CD4-positive, CD25-positive, alpha-beta regulatory T cell (primary cell): ENCODE measurements around the gene TDRD12. TPM values are rescaled to one million over a fixed set of nuclear protein-coding genes. Genes with fewer than 3 reads are reported as not detected.
A peak's percentile ranks its signal among the peaks of the same experiment; 100 is the strongest.
"Not testable (repeated sequence)": the region's sequence is repeated elsewhere in the genome, so short reads cannot be mapped to it uniquely, and the experiment has no call there.

Source experiments
- ATAC-seq, 2 donors: fragments of 150-1000 bp; cut with Tn5 transposase; one replicate each; pipeline ENCODE4 v1.10.0; 2021; ENCODE audit warnings: low read depth in 2 of 2, moderate number of reproducible peaks in 2 of 2, moderate library complexity in 1 of 2
- DNase-seq, 3 donors: peaks; one replicate each; pipeline versions ENCODE4 v3.0.0 to v3.0.0-alpha.2; 2012 to 2022; ENCODE audit warnings: mixed read lengths in 1 of 3
- H3K27ac ChIP-seq: one replicate; pipeline ENCODE4 v1.7.0; 2013; ENCODE audit warnings: mild to moderate bottlenecking, low read length; ENCODE audit not compliant: insufficient read depth, poor library complexity, severe bottlenecking
- H3K27me3 ChIP-seq: one replicate; pipeline ENCODE4 v1.7.0; 2013; ENCODE audit warnings: low read length; ENCODE audit not compliant: control insufficient read depth, insufficient read depth
- H3K36me3 ChIP-seq: one replicate; pipeline ENCODE4 v1.7.0; 2013; ENCODE audit warnings: mild to moderate bottlenecking, low read length, moderate library complexity; ENCODE audit not compliant: control insufficient read depth, insufficient read depth
- H3K4me1 ChIP-seq: 2 replicates; pipeline ENCODE4 v1.7.0; 2013; ENCODE audit warnings: mild to moderate bottlenecking, low read length; ENCODE audit not compliant: insufficient read depth, control insufficient read depth, poor library complexity, severe bottlenecking
- H3K4me3 ChIP-seq: one replicate; pipeline ENCODE4 v1.7.0; 2013; ENCODE audit warnings: low read depth, mild to moderate bottlenecking, low read length, moderate library complexity
- H3K9me3 ChIP-seq, 2 experiments: 1 replicate in 1 of 2; 2 replicates in 1 of 2; pipeline ENCODE4 v1.7.0; 2013; ENCODE audit warnings: low read length in 2 of 2, mild to moderate bottlenecking in 1 of 2, moderate library complexity in 1 of 2; ENCODE audit not compliant: control insufficient read depth in 2 of 2
- H3K27ac Mint-ChIP-seq, 3 donors: one replicate each; pipeline ENCODE4 v1.8.0; 2020 to 2022; ENCODE audit warnings: mild to moderate bottlenecking in 3 of 3, mixed read lengths in 3 of 3, moderate library complexity in 2 of 3
- H3K27me3 Mint-ChIP-seq: one replicate; pipeline ENCODE4 v1.8.0; 2022; ENCODE audit warnings: mild to moderate bottlenecking, mixed read lengths
- H3K36me3 Mint-ChIP-seq: one replicate; pipeline ENCODE4 v1.8.0; 2020; ENCODE audit warnings: mixed read lengths
- H3K4me1 Mint-ChIP-seq, 4 donors: one replicate each; pipeline ENCODE4 v1.8.0; 2020 to 2022; ENCODE audit warnings: mixed read lengths in 4 of 4, mild to moderate bottlenecking in 1 of 4
- H3K4me3 Mint-ChIP-seq, 4 donors: one replicate each; pipeline ENCODE4 v1.8.0; 2020 to 2022; ENCODE audit warnings: mild to moderate bottlenecking in 4 of 4, mixed read lengths in 4 of 4, moderate library complexity in 3 of 4
- H3K9me3 Mint-ChIP-seq, 7 donors: one replicate each; pipeline ENCODE4 v1.8.0; 2020 to 2022; ENCODE audit warnings: mixed read lengths in 7 of 7, mild to moderate bottlenecking in 3 of 7, moderate library complexity in 2 of 7
- polyA plus RNA-seq, 4 donors: library from polyadenylated mRNA; unstranded; fragments of 300-500 nt; fragmentation: Illumina TruSeq; gene quantifications; one replicate each; pipeline ENCODE4 v1.2.3, GENCODE V29; 2021
- total RNA-seq: library from RNA; stranded (reverse); gene quantifications from one replicate; pipeline ENCODE4 v1.2.3, GENCODE V29; 2022

TDRD12 gene
- total and polyA plus RNA-seq, 5 donors from 2014 or later = 0.35 to 1.00 (median 0.45) TPM; not detected in 1

GRCh38 chr19:32743447-32743846 lies 23.9 kb downstream of the TDRD12 start:
- Mint-ChIP-seq H3K36me3 (no peaks in the 10 kb centered on the region), H3K4me3 (no peak overlapping the region)
- DNase-seq = no peak

DNA sequence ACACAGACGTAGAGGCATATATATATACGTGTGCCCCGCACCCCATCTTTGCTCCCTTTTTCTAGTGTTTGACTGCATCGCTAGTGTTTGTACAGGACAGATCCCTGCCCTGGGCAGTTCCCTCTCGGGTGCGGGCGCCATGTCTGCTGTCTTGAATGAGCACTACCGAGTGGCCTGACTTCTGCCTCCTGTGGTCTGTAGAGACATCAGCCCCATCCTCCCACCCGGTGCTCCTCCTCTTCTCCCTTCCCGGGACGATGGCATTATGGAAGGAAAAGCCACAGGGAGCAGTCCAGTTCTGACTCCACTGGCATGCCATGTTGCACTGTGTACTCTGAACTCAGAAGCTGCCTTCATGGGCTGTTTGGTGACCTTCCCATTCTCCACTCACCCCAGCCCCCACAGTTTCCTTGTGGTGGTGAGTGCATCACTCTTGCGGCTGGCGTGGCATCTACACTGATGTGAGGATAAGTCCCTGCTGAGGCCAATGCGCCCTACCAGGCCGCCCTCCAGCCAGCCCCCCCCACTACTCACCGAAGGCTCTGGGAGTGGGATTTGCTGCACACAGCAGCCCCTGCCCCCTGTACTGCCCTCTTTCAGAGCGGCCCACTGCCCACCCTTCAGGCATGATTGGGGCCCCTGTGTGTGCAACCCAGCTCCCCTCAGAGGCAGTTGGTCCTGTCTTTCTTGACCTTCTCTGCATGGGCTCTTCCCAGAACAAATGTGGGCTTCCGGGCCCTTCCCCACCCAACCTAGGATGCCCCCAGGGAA lies 25.2 kb downstream of the TDRD12 start:
- Mint-ChIP-seq H3K27ac (no peak overlapping the region), H3K4me3 (no peak overlapping the region), H3K27me3 (peaks cover 13% of the 10 kb centered on the region), H3K9me3 (no peaks in the 10 kb centered on the region), H3K4me1 (peaks cover 0 to 23% (median 8%) of the 10 kb centered on the region in 4 donors), H3K36me3 (no peaks in the 10 kb centered on the region)
- H3K4me3 ChIP-seq = no peak overlapping the region
- ATAC-seq = no peak
- peaks cover 11% of the 10 kb centered on the region for H3K4me1 ChIP-seq
- H3K9me3 ChIP-seq = no peaks in the 10 kb centered on the region
- H3K27ac ChIP-seq = no peak overlapping the region
- H3K27me3 ChIP-seq = peaks cover 2% of the 10 kb centered on the region
- no peaks in the 10 kb centered on the region for H3K36me3 ChIP-seq
- DNase-seq = no peak

More at GRCh38 chr19:32743447-32743846, 23.9 kb downstream of the TDRD12 start:
- Histone ChIP-seq H3K9me3 (no peaks in the 10 kb centered on the region), H3K4me1 (peaks cover 11% of the 10 kb centered on the region), H3K4me3 (no peak overlapping the region), H3K27ac (no peak overlapping the region), H3K27me3 (peaks cover 2% of the 10 kb centered on the region), H3K36me3 (no peaks in the 10 kb centered on the region)
- ATAC-seq = no peak
- H3K9me3 Mint-ChIP-seq = peaks cover 0 to 2% (median 0%) of the 10 kb centered on the region in 7 donors
- H3K4me1 Mint-ChIP-seq = peaks cover 0 to 12% (median 7%) of the 10 kb centered on the region in 4 donors
- no peak overlapping the region for H3K27ac Mint-ChIP-seq
- peaks cover 5% of the 10 kb centered on the region for H3K27me3 Mint-ChIP-seq

- not testable (repeated sequence) for H3K9me3 Mint-ChIP-seq, H3K27ac Mint-ChIP-seq, H3K9me3 ChIP-seq, H3K27me3 ChIP-seq, H3K36me3 Mint-ChIP-seq, H3K4me3 ChIP-seq, H3K4me3 Mint-ChIP-seq, ATAC-seq, H3K36me3 ChIP-seq
- peaks cover 13% of the 10 kb centered on the region for H3K27me3 Mint-ChIP-seq
- peaks cover 0 to 23% (median 8%) of the 10 kb centered on the region in 4 donors for H3K4me1 Mint-ChIP-seq
- Histone ChIP-seq H3K4me1 (peaks cover 11% of the 10 kb centered on the region), H3K27ac (peak overlapping the region; percentile 41)
- peak; percentile 24 to 78 (median 34) for DNase-seq
Observed at GRCh38 chr19:32745594-32746251, 26.2 kb downstream of the TDRD12 start.

DNA sequence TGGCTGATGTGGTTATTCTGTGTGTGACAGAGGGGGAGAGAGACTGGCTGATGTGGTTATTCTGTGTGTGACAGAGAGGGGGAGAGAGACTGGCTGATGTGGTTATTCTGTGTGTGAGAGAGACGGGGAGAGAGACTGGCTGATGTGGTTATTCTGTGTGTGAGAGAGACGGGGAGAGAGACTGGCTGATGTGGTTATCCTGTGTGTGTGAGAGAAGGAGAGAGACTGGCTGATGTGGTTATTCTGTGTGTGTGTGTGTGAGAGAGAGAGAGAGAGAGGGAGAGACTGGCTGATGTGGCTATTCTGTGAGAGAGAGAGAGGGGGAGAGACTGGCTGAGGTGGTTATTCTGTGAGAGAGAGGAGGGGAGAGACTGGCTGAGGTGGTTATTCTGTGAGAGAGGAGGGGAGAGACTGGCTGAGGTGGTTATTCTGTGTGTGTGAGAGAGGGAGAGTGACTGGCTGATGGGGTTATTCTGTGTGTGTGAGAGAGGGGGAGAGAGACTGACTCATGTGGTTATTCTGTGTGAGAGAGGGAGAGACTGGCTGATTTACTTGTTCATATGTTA lies 27.1 kb downstream of the TDRD12 start:
- DNase-seq = peak; percentile 44 to 81 (median 50)
- not testable (repeated sequence) for H3K36me3 ChIP-seq, H3K27ac Mint-ChIP-seq, H3K36me3 Mint-ChIP-seq, H3K9me3 Mint-ChIP-seq, H3K27me3 ChIP-seq, H3K9me3 ChIP-seq, H3K4me3 ChIP-seq, H3K4me3 Mint-ChIP-seq
- peak overlapping the region; percentile 52 for H3K27ac ChIP-seq
- H3K27me3 Mint-ChIP-seq = peaks cover 20% of the 10 kb centered on the region
- H3K4me1 Mint-ChIP-seq = peaks cover 0 to 23% (median 9%) of the 10 kb centered on the region in 4 donors
- peaks cover 11% of the 10 kb centered on the region for H3K4me1 ChIP-seq
- peak; percentile 68 to 74 for ATAC-seq

DNA sequence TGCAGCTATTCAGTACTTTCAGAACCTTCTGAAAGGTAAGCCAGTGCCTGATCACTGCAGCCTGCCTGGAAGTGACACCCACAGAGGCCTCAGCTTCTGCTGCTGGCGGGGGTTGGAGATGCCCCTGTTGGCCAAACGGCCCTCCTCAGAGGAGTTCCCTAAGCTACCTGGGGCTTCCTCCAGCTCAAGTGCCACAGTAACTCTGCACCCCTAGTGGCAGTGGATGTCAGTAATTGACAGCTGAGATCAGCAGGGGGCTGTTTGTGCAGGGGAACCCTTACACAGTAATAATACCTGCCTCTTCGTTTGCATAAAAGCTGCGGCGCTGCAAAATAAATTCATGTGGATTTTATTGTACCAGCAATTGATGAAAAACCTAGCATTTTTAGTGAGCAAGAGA lies 28.9 kb downstream of the TDRD12 start:
- Mint-ChIP-seq H3K4me3 (no peak overlapping the region), H3K9me3 (peaks cover 0 to 2% (median 0%) of the 10 kb centered on the region in 7 donors), H3K27me3 (peaks cover 27% of the 10 kb centered on the region), H3K27ac (peak overlapping the region in 1 of 3 donors; percentile 14), H3K36me3 (no peaks in the 10 kb centered on the region), H3K4me1 (peaks cover 0 to 23% (median 9%) of the 10 kb centered on the region in 4 donors)
- H3K4me3 ChIP-seq = no peak overlapping the region
- no peaks in the 10 kb centered on the region for H3K9me3 ChIP-seq
- peaks cover 2% of the 10 kb centered on the region for H3K27me3 ChIP-seq
- H3K4me1 ChIP-seq = peaks cover 11% of the 10 kb centered on the region
- peak; percentile 27 to 29 for ATAC-seq
- no peaks in the 10 kb centered on the region for H3K36me3 ChIP-seq
- peak in 2 of 3 donors; percentile 25 to 38 for DNase-seq
- no peak overlapping the region for H3K27ac ChIP-seq

DNA sequence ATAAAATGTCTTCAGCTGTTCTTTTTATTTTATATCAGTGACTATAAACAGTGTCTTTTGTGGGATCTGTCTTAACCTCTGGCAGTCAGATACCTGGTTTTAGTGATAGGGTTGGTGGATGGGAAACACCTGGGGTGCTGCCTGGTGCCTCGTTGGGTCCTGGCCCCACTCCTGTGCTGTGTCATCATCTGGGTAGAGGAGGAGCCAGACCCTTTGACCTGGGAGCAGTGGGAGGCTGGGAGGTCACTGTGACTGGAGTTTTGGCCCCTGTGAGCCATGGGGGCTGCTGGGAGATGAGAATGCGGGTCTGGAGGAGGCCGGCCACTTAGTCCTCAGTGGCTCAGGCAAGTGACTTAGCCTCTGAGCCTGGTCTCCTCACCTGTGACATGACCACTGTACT lies 29.4 kb downstream of the TDRD12 start:
- Mint-ChIP-seq H3K4me3 (no peak overlapping the region), H3K27me3 (peaks cover 26% of the 10 kb centered on the region), H3K9me3 (peaks cover 0 to 2% (median 0%) of the 10 kb centered on the region in 7 donors), H3K36me3 (no peaks in the 10 kb centered on the region), H3K27ac (no peak overlapping the region), H3K4me1 (peaks cover 0 to 22% (median 9%) of the 10 kb centered on the region in 4 donors)
- H3K27ac ChIP-seq = no peak overlapping the region
- H3K4me1 ChIP-seq = peaks cover 11% of the 10 kb centered on the region
- DNase-seq = no peak
- no peaks in the 10 kb centered on the region for H3K36me3 ChIP-seq
- peaks cover 2% of the 10 kb centered on the region for H3K27me3 ChIP-seq
- no peak overlapping the region for H3K4me3 ChIP-seq
- H3K9me3 ChIP-seq = no peaks in the 10 kb centered on the region
- ATAC-seq = no peak

- no peaks in the 10 kb centered on the region for H3K36me3 ChIP-seq
- no peaks in the 10 kb centered on the region for H3K9me3 ChIP-seq
- H3K27me3 ChIP-seq = peaks cover 2% of the 10 kb centered on the region
- H3K36me3 Mint-ChIP-seq = no peaks in the 10 kb centered on the region
- no peak overlapping the region for H3K27ac Mint-ChIP-seq
- H3K4me1 ChIP-seq = peaks cover 11% of the 10 kb centered on the region
- H3K4me3 ChIP-seq = no peak overlapping the region
- peaks cover 27% of the 10 kb centered on the region for H3K27me3 Mint-ChIP-seq
- H3K4me3 Mint-ChIP-seq = no peak overlapping the region
- H3K4me1 Mint-ChIP-seq = peaks cover 0 to 20% (median 9%) of the 10 kb centered on the region in 4 donors
- no peak overlapping the region for H3K27ac ChIP-seq
- ATAC-seq (no peak), DNase-seq (no peak)
- peaks cover 0 to 2% (median 0%) of the 10 kb centered on the region in 7 donors for H3K9me3 Mint-ChIP-seq
Observed at GRCh38 chr19:32749361-32749760, 29.8 kb downstream of the TDRD12 start.
